HG03520 (cell line): Measurements from ENCODE around the gene OR52K1.

Experiments used
- ATAC-seq: cut with Tn5 transposase; IDR thresholded peaks from one replicate; pipeline ENCODE4 v1.9.1; 2021; ENCODE audit warnings: mild to moderate bottlenecking, moderate library complexity; ENCODE audit not compliant: unreplicated experiment

Gene OR52K1

GRCh38 chr11:4482445-4482844, at the start of gene OR52K1:
TSS of gene OR52K1 (plus strand) at chr11:4482646. CDS start at chr11:4488901, 6,255 bp downstream.
- no peak for ATAC-seq

DNA sequence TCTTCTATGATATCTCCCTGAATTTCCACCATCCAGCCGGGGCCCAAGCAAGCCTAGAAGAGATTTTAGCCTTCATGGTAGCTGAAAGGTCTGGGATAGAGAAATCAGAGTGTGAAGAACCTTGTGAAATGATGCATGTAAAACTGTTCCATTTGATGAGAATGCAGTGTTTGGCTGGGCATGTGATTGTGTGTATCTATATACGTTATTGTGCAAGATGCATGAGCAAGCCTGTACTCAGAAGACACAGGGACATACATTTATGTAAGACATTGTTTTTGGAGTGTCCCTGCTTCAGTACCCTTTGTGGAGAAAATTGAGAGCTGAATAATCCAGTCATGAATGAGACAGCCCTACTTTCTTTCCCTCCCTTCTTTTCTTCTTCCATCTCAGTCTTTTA, 48.6 kb upstream of the OR52K1 start:
- no peak for ATAC-seq

DNA sequence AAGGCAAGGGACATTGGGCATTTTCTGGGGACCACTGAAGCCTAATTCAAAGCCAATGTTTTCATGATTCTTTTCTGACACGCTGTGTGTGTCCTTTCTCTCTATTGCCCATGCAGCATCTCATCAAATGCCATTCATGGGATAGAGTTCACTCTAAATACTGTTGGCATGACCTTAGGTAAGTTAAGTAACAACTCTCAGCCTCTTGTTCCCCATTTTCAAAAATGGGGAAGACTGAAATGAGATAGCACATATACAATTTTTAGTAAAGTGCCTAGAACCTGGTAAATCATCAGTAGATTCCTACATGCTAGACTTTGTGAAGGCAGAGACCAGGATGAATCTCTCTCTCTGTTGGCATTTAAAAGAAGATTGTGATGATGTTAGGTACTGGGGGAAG, 46.0 kb upstream of the OR52K1 start:
- ATAC-seq = no peak

- ATAC-seq = no peak
These were observed 40.9 kb upstream of the OR52K1 start for GRCh38 chr11:4441515-4441914.

GRCh38 chr11:4443232-4443891, 39.1 kb upstream of the OR52K1 start:
- no peak for ATAC-seq

DNA sequence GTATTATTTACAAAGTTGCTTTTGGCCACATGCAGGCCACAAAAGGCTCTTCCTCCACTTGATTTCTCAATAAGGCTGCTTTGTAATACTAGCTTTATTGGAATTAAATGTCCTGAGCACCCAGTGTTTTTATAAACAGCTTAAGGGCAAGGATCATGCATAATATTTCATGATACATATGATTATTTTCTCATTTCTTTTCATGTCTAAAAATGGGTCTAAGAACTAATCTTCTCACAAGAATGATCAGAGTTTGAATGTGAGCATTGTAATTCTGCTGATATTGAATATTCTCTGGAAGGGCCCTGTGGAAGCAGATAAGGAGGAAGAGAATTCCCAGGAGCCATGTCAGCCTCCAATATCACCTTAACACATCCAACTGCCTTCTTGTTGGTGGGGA, 33.5 kb upstream of the OR52K1 start, which contains the start of gene OR52K2:
Gene OR52K2 (plus strand): TSS at position 301 of the 400 bp plus-strand sequence. CDS start 45 bp downstream, at position 346.
- no peak for ATAC-seq

DNA sequence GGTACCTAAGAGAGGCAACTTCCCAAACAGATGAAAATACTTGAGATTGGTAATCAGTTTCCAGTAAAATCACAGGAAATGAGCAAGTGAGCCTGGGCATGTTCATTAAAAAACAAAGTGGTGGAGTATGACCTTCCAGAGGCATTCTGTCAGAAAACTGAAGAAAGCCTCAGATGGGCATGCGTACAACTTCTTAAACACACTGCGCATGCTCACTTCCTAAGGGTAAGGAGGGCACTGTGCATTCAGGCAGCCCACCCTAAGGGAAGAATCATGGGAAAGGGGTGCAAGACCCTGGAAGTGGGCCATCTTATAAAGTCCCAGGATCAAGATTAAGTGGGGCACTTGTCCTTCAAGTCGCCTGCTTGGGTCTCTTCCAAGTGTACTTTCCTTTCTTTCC, 29.3 kb upstream of the OR52K1 start:
- ATAC-seq = no peak

GRCh38 chr11:4454021-4454420, 28.4 kb upstream of the OR52K1 start:
- no peak for ATAC-seq

DNA sequence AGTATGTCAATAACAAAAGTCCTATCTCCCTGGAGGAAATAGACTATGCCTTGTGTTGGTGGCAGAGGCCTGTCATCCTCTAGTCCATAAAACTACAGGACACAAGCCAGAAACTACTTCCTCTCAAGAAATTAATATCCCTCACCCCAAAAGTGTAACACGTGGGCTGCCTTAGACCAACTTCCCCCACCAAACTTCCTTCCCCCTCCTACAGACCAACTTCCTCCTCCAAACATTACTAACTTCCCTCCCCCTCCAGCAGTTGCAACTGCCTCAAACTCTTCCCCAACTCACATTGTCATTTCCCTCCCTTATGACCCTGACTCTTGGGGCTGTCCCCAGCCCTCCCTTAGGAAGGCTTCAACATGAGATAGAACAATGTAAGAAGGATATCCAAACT, 27.0 kb upstream of the OR52K1 start:
- ATAC-seq = no peak

DNA sequence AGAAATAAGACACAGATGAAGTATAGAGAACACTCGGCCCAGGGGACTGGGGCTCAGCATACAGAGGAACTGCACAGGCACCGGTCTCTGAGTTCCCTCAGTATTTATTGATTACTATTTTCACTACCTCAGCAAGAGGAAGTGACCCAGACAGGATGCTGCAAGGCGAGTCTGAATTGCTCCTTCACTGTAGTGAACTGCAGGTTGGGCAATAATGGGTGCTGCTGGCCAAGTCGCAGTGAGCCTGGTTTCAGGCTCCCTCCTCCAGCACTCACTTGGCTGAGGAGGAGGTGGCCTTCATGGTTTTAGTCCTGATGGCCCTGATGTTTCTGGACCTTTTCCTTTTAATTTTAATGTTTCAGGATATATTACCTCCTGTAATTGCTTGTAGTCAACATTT, 22.9 kb upstream of the OR52K1 start:
- peak; percentile 93 for ATAC-seq

- ATAC-seq = no peak
These were observed 22.3 kb upstream of the OR52K1 start for GRCh38 chr11:4460151-4460550.

DNA sequence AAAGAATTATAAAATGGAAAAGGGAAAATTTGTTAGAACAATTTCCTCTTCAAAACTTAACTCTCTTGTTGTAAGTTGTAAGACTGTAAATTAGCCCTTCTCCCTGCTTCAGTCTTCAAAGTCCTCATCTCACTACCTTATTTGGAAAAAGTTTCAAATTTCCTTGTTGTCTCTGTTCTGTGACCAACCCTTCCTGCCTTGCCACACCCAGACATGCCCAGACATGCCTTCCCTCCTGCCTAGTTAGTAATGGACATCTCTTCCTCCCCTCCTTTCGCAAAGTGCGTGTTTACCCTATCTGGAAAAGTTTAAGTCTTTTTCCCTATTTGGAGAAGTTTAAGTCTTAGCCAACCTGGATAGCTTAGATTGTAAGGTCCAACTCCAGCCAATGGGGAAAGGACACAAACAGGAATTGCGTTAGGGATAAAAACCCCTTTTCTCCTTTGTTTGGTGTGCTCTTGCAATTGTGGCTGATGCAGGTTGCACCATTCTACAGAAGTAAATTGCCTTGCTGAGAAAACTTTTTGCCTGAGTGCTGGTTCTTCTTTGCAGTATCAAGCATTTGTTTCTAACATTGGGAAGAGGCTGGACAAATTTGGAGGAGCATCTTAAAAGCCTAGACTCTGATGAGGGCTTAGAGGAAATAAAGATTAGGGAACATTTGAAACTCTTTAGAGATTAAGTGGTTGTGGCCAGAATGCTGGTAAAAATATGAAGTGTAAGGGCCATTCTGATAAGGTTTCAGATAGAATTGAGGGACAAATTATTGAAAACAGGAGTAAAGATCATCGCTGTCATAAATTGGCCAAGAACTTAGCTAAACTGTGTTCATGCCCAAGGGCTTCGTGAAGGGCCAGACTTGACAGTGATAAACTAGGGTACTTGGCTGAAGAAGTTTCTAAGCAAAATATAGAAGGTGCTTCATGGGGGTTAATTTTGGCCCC, 18.0 kb upstream of the OR52K1 start:
- no peak for ATAC-seq

GRCh38 chr11:4465407-4465806, 17.0 kb upstream of the OR52K1 start:
- ATAC-seq = no peak

DNA sequence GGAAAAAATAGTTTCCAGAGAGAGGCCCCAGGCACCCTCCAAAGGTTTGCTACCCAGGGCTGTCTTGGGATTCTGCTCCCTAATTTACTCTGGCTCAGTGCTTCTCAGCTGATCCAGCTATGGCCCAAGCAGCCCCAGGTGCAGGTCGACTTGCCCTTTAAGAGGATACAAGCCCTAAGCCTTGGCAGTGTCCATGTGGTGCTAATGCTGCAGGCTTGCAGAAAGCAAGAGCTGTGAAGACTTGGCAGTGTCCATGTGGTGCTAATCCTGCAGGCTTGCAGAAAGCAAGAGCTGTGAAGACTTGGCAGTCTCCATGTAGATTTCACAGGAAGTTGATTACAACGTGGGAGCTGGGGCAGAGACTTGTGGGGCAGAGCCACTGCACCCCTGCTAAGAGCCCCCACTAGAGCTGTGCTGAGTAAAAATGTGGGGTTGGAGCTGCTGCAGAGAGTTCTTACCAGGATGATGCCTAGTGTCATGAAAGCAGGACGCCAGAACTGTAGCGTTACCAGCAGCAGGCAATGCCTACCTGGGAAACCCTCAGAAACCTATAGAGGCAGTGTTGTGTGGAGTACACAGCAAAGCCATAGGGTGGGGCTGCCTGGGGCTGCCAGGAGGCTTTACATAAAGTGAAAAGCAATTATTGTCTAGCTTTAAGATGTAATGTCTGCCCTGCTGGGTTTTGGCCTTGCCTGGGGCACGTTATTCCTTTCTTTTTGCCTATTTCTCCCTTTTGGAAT, 16.1 kb upstream of the OR52K1 start:
- no peak for ATAC-seq

GRCh38 chr11:4466871-4467442, 15.5 kb upstream of the OR52K1 start:
- no peak for ATAC-seq

- no peak for ATAC-seq
These were observed 14.4 kb upstream of the OR52K1 start for GRCh38 chr11:4467811-4468606.

GRCh38 chr11:4479644-4480043, 2.8 kb upstream of the OR52K1 start:
- no peak for ATAC-seq

DNA sequence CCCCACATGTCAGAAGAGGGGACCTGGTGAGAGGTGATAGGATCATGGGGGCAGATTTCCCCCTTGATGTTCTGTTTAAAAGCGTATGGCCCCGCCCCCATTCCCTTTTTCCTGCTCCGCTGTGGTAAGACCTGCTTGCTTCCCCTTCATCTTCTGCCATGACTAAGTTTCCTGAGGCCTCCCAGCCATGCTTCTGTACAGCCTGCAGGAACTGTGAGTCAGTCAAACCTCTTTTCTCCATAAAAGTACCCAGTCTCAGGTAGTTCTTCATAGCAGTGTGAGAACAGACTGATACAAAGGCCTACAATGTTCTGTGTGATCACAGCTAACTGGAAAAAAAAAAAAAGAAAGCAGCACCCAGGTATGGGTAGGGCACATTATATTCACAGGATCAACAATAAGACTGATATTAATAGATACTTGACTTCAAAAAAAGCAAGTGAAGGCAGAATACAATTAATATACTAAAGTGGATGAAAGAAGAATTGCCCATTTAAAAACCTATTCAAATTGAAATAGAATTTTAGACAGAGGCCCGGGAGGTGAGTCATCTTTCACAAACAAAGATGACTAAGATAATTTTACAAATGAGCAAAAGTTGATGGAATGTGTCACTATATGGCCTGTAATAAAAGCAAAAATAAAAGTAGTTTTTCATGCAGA, 1.7 kb upstream of the OR52K1 start:
- ATAC-seq = no peak

- ATAC-seq = no peak
These were observed 1.2 kb upstream of the OR52K1 start for GRCh38 chr11:4481240-4481582.

DNA sequence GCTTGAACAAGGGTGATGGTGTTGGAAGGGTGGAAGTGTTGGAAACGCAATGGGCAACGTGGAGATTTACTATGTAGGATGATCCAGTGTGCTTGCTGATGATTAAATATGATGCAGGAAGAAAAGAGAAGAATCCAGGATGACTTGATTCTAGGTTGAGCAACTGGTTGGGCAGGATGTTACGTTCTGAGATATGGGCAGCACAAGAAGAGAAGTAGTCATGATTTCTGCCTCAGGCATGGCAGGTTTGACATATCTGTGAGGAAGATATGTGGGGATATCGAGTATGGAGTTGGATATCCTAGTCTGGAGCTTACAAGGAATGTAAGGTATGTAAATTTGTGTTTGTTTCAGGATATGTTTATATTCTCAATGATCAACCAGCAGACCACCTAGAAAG, 1.9 kb downstream of the OR52K1 start:
- ATAC-seq = no peak
